ENCODE results near the gene ZKSCAN5.
"Not testable (repeated sequence)": the region's sequence is repeated elsewhere in the genome, so short reads cannot be mapped to it uniquely, and the experiment has no call there.

ZKSCAN5 gene

GRCh38 chr7:99498546-99498944 is 5.9 kb upstream of the ZKSCAN5 start:
- DNase-seq = no peak

- DNase-seq = peak; percentile 59
Observed at GRCh38 chr7:99499371-99499720, 5.1 kb upstream of the ZKSCAN5 start.

- DNase-seq = peak; percentile 92
Observed at GRCh38 chr7:99499721-99500636, 4.5 kb upstream of the ZKSCAN5 start, which contains the start of gene ZNF394. TSS of gene ZNF394 (minus strand) at chr7:99500281. CDS start at chr7:99500093, 188 bp downstream.

DNA sequence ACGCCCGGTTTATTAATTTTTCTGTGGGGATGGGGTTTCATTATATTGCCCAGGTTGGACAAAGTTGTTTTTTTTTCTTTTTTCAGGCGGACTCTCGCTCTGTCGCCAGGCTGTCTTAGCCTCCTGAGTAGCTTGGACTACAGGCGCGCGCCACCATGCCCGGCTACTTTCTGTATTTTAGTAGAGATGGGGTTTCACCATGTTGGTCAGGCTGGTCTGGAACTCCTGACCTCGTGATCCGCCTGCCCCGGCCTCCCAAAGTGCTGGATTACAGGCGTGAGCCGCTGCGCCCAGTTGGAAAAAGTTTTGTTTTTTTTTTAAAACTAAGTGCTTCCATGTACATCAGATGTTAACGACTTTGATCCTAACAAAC is 3.8 kb upstream of the ZKSCAN5 start:
- no peak for DNase-seq

- peak; percentile 24 for DNase-seq
Observed at GRCh38 chr7:99501236-99501635, 3.2 kb upstream of the ZKSCAN5 start.

- no peak for DNase-seq
Observed at GRCh38 chr7:99504281-99504602, 220 bp upstream of the ZKSCAN5 start.

DNA sequence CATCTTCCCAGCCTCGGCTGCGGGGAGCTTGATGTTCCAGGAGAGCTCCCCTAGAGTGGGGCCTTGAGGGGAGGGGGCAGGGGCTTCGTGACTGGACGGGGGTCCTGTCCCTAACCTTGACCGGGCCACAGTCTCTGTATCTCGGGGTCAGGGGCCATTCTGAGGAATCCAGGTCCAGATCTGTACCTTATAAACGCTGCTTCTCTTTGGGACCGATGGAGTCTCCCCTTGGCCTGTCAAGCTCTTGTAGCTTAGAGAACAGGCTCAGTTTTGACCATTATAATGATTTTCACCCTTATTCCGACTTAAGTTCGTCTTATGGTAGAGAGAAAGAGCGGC is 831 bp downstream of the ZKSCAN5 start:
- DNase-seq = no peak

- no peak for DNase-seq
Observed at GRCh38 chr7:99514050-99514449, 9.6 kb downstream of the ZKSCAN5 start.

- DNase-seq = no peak
Observed at GRCh38 chr7:99521399-99521798, 16.9 kb downstream of the ZKSCAN5 start.

DNA sequence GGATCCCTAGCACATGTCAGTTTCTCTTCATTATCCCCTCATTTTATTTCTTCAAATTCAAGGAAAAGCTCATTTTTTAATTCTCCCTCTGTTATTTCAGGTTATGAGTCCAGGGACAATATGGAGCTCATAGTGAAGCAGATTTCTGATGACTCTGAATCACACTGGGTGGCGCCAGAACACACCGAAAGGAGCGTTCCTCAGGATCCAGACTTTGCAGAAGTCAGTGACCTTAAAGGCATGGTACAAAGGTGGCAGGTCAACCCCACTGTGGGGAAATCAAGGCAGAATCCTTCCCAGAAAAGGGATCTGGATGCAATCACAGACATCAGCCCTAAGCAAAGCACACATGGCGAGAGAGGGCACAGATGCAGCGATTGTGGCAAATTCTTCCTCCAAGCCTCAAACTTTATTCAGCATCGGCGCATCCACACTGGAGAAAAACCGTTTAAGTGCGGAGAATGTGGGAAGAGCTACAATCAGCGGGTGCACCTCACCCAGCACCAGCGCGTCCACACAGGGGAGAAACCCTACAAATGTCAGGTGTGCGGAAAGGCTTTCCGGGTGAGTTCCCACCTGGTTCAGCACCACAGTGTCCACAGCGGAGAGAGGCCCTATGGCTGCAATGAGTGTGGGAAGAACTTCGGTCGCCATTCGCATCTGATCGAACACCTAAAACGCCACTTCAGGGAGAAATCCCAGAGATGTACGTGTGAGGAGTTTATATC is 21.4 kb downstream of the ZKSCAN5 start:
- peak; percentile 25 for DNase-seq

DNA sequence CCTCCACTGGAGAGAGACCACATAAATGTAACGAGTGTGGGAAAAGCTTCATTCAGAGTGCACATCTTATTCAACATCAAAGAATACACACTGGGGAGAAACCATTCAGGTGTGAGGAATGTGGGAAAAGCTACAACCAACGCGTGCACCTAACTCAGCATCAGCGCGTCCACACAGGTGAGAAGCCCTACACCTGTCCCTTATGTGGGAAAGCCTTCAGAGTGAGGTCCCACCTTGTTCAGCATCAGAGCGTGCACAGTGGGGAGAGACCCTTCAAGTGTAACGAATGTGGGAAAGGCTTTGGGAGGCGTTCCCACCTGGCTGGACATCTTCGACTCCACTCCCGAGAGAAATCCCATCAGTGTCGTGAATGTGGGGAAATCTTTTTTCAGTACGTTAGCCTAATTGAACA is 26.9 kb downstream of the ZKSCAN5 start:
- no peak for DNase-seq

- no peak for DNase-seq
Observed at GRCh38 chr7:99535667-99536066, 31.2 kb downstream of the ZKSCAN5 start.

GRCh38 chr7:99539213-99539811 is 34.9 kb downstream of the ZKSCAN5 start:
- no peak for DNase-seq

DNA sequence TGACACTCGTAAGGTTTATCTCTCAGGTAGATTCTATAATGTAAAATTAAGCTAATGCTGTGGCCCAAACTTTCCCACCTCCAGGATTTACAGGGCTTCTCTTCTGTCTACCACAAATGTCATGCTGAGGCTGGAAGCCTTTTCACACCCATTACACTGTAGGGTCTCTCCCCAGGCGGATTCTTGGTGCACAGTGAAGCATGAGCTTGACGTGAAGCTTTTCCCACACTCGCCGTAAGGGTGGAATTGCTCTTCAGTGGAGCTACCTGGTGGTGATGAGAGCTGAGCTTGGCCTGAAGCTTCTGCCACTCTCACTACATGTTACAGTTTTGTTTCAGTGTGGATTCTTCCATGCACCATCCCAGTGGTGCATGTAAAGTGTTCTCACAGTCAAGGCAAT is 36.1 kb downstream of the ZKSCAN5 start:
- DNase-seq = no peak

DNA sequence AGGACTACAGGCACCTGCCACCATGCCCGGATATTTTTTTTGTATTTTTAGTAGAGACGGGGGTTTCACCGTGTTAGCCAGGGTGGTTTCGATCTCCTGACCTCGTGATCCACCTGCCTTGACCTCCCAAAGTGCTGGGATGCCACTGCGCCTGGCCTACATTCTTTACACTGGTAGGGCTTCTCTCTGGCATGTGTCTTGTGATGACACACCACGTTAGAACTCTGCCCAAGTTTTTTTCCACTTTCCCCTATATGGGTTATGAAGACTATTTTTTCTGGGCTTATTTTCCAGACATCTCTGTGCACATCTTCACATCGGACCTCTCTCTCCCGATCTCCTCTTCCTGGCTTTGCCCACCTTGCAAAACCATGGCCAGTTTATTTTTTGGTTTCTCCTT is 36.8 kb downstream of the ZKSCAN5 start:
- DNase-seq = no peak

DNA sequence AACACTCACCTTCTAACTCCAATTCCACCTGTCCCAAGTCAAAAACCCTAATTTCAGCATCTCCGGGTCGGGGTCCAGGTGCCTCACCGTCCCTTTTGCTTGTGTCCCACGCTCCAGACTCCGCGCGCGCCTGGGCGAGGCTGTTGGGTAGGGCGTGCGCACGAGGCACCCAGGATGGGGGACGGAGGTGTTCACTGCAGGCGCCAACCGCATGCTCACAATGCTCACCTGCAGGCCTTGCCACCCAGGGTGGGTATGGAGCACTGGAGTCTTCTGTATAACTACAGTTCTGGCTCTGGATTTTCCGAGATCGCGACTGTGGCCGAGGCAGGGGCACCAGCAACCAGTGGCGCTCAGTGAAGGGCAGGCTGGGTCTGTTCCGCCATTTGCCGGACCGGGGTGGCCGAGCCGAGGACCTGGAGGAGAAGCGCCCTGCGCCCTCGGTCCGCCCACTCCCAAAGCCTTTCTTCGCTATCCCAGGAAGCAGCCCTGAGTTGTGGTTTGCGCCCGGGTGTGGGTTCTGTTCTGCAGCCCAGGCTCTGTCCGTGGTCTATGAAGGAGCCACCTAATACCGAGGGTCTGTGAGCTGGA is 38.7 kb downstream of the ZKSCAN5 start:
- no peak for DNase-seq

DNA sequence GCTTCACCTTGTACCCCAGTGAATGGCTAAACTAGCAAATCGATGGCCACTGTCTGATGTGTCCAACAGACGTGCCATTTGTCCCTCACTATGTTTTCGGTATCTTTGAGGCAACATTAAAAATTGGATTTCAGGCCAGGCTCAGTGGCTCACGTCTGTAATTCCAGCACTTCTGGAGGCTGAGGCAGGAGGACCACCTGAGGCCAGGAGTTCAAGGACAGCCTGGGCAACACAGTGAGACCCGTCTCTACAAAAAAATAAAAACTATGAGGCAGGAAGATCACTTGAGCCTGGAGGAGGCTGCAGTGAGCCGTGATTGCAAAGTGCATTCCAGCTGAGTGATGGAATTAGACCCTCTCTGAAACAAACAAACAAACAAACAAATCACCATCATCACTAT is 39.5 kb downstream of the ZKSCAN5 start:
- DNase-seq = no peak

- not testable (repeated sequence) for DNase-seq
Observed at GRCh38 chr7:99545308-99545707, 40.8 kb downstream of the ZKSCAN5 start.

- DNase-seq = not testable (repeated sequence)
Observed at GRCh38 chr7:99549545-99549944, 45.1 kb downstream of the ZKSCAN5 start.

GRCh38 chr7:99551334-99551733 is 46.9 kb downstream of the ZKSCAN5 start:
- DNase-seq = no peak

DNA sequence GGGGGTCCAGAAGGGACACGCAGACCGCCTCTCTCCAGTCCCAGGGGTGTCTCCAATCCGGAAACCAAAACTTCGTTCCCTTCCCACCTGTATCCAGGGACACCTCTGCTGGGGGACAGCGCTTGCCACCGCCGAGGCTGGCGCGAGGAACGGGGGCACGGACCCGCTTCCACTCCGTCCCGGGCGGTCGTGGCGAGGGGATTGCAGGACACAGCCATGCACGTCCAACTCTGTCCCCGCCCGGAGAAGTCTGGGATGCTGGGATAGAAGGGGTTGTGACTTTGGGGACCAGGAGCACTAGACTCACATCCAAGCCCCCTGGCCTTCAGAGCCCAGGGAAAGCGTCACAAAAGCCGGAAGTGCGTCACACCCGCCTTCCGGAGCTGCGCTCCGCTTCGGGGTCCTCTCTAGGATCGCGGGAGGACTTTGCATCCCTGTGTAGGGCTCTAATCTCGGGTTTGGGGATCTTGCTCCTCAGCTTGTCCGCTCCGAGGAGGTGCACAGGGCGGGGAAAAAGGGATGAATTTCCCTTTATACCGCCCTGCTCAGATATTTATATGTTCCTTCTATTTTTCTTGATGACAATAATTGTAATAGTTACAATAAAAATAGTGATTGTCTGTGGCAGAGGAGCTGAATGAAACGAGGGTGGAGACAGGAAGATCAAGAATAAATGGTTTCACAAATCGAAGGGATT is 47.5 kb downstream of the ZKSCAN5 start, which contains the start of gene FAM200A:
Gene FAM200A, minus strand, starts transcription at position 348 of the 697 bp plus-strand sequence. CDS start 3,707 bp downstream, outside the sequence.
- peak; percentile 88 for DNase-seq

DNA sequence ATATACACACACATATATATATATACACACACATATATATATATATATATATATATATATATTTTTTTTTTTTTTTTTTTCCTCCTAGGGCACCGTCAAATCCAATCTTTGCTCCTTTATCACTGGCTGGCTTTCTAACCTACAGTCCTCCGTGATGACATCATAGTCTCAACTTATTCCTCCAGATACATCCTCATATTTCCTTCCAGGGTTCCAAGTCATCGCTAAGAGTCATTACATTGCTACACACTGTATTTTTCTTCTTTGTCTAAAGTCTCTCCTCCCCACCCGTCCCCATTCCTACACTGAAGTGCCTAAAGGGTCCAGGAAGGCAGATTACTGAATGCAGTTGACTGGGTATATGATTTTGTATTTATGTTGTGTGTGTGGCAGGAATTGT is 48.6 kb downstream of the ZKSCAN5 start:
- no peak for DNase-seq

DNA sequence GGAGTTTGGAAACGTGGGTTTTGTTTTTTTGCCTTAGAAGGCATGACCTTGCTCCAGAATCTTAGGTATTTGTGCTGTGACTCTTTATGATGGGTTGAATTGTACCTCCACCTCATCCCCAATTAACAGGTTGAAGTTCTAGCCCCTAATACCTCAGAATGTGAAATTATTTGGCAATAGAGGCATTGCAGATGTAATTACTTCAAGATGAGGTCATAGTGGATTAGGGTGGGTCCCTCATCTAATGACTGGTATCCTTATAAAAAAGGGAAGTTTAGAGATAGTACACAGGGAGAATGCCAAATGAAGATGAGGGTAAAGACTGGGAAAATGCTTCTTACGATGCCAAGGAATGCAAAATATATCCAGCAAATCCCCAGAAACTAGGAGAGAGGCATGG is 50.5 kb downstream of the ZKSCAN5 start:
- no peak for DNase-seq
